GM21723 (cell line): Measurements from ENCODE around the gene TMTC2.

Experiments
- ATAC-seq: cut with Tn5 transposase; IDR thresholded peaks from one replicate; pipeline ENCODE4 v1.9.1; 2021; ENCODE audit warnings: mild to moderate bottlenecking, moderate library complexity; ENCODE audit not compliant: unreplicated experiment

Gene TMTC2

DNA sequence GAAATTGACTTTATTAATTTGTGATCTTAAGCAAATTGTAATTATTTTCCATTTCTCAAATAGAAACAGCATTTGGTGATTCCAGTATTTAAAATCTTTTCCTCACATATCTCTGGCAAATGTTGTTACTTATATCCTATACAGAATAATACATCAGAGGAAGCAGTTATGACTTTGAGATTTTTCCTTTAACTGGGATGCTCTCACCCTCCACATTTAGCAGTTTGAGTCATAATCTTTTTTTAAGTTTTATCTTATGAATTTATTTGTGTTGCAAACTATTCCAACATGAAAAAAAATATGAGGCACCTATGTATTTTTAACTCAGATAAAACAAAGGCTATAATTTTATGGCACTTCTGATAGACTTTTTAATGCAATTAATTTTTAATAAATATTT is 311.8 kb downstream of the TMTC2 start:
- no peak for ATAC-seq

DNA sequence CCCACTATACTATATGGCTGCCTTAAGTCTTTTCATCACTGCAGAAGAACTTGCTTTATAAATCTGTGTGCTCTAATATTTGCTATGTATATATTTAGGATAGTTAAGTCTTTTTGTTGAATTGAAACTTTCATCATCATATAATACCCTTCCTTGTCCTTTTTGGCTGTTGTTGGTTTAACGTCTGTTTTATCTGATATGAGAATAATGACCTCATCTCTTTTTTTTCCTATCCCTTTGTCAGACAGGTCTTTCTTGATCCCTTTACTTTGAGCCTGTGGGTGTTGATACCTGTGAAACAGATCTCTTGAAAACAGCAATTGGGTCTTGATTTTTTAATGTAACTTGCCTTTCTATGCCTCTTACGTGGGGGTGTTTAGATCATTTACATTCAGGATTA is 316.3 kb downstream of the TMTC2 start:
- ATAC-seq: no peak

DNA sequence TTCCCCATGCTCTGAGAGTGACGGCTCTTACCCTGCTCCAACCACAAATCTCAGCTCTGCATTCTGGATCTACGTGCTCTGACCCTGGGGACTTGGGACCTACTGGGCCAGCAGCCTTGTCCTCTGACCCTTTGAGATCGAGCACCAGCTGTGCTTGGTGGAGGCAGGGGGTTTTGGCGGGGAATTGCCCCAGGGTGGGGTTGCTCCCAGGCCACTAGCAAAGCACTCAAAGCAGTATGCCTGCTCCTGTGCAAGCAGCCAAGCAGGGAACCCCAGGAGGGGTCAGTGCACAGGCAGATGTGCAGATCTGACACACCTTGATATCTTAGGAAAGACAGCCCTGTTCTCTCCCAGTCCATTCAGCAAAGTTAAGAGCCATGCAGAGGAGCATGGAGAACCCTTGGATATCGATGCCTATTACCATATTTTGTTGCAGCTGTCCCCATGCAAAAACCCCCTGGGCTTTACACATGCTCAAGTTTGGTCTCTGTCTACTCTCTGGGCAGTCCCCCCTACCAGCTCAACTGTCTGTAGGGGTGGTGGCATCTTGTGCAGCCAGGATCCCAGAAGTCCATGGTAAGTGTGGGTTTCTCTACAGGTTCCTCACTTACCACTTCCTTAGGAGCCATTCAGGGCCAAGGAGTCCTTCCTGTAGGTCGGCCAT is 319.0 kb downstream of the TMTC2 start:
- ATAC-seq: no peak

GRCh38 chr12:83008703-83009102 is 322.0 kb downstream of the TMTC2 start:
- no peak for ATAC-seq

- no peak for ATAC-seq
Observed at GRCh38 chr12:83010169-83010804, 323.6 kb downstream of the TMTC2 start.

- ATAC-seq: no peak
Observed at GRCh38 chr12:83015390-83016217, 328.9 kb downstream of the TMTC2 start.

- no peak for ATAC-seq
Observed at GRCh38 chr12:83016218-83016835, 329.6 kb downstream of the TMTC2 start.

DNA sequence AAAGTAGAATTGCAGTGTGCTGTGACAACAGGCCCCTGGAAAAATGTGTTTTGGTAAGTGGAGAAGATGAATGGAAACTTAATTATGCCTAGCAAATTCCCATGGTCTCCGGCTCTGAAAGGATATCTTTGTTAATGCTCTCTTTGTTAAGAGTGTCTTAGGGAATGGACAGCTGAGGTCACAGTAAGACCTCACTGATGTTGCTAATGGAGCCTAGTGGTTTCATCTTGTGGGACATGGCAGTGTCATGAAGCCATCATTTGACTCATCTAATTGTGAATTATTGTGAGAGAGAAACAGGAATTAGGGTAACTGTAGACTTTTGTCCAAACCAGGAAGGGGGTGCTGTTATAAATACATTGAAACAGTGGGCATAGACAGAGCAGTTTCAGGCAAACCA is 330.3 kb downstream of the TMTC2 start:
- ATAC-seq: no peak

DNA sequence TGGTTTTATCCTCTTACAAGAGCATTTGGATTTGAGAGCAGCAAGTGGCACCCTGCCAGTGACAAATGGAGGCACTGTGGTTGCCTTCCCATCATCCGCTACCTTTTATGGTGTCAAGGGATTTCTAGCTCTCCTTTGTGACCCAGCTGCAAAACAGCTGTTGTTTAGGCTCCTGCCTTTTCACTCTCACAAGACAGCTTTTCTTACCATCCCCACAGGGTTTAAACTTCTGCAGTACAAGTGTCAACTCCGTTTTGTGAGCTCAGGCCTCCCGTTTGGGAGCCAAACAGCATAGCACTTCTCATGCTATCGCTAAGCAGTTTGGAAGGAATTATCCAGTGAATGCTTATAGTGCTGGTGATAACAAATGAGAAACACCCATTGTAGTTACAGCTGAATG is 331.4 kb downstream of the TMTC2 start:
- no peak for ATAC-seq

- no peak for ATAC-seq
Observed at GRCh38 chr12:83027021-83027723, 340.5 kb downstream of the TMTC2 start.

DNA sequence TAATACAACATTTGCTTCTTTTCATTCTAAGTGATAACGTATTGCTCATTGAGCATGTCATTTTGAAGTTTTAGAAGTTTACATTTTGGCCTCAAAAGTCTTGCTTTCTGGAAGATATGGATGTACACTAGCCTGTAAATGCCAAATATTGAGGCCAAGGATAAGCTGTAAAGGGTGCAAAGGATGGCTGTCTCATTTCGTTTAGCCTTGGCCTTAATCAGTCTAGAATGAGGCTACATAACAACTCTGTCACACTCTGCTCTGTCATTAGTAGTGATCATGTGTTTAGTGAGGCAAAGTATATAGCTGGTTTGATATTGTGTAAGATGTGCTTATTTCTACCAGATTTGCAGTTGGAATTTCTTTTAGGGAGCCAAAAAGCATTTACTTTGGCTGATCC is 344.5 kb downstream of the TMTC2 start:
- ATAC-seq: no peak

GRCh38 chr12:83036847-83037246 is 350.1 kb downstream of the TMTC2 start:
- ATAC-seq: no peak

DNA sequence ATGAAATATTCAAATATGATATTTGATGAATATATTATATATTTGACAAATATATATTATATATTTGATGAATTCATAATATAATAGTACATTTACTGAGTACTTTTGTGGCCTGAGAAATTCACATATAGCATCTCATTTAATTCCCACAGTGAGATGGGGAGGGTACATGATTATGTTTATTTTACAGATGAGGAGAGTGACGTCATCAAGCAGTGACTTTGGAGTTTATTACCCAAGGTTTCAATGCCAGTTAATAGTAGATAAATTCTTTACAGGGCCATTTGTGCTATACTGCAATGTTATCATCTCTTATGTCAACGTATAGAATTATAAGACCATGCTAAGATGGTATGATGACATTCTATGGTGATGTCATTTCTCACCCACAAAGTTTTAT is 352.7 kb downstream of the TMTC2 start:
- ATAC-seq: no peak

DNA sequence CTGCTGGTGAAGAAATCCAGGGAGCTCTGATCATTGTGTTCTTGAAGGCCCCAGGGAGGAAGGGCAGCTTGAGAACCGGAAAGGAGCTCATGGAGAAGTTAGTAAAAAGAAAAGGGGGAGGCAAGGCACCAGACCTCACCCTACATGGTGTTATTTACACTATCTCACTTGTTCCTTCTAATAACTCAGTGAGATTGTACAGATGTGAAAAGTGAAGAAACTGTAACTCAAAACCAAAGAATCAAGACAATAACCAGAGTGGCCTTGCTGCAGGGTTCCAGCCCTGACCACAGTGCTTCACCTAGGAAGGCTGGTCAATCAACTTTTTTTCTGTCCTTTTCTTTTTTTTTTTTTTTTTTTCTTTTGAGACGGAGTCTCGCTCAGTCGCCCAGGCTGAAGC is 353.6 kb downstream of the TMTC2 start:
- no peak for ATAC-seq

DNA sequence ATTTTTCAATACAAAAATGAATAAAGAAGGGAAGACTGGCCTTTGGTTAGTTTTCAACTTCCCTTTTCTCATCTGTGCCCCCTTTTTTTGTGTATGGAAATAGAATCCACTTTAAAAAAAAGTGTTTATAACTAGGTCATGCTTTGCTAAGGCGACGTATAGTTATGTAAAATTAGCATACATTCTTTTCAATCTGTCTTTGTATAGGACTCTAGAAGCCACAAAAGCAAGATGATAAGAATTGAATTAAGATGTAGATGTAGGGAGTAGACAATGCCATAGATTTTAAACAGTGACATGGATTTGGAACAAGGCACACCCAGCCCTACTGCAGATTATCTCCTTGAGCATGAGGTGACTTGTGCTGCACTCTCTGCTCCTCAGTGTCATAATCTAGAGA is 354.3 kb downstream of the TMTC2 start:
- ATAC-seq: no peak

DNA sequence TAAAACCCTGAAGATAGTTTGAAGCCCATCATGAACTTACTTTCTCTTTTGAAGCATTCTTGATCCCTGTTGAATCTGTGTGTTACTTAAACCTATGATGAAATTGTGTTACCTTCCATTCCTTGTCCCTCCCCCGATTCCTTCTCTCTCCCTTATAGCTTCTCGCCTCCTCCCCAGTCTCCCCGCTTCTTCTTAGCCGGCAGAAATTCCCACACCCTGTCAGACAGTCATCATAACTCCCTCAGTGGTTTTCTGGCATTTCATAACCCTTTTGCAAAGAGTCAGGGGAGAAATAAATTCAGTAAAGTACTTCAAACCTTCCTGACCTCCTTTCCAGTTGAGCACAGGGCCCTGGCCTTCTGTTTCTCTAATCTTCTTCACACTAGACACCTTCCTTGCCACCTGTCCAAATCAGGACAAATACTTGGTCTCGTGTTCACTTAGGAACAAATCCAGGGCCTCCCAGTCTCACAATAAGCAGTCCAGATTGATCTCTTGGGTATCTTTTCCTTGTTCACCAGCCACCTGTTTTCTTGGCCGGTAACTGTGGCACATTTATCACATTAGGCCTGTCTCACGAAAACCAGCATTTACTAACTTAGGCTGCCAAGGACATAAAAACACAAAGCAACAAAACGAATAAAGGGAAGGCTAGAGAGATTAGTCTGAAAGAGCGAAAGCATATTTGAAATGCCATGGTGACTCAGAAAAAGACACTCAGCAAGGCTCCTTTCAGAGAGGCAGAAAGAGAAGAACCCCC is 355.9 kb downstream of the TMTC2 start:
- ATAC-seq: no peak

DNA sequence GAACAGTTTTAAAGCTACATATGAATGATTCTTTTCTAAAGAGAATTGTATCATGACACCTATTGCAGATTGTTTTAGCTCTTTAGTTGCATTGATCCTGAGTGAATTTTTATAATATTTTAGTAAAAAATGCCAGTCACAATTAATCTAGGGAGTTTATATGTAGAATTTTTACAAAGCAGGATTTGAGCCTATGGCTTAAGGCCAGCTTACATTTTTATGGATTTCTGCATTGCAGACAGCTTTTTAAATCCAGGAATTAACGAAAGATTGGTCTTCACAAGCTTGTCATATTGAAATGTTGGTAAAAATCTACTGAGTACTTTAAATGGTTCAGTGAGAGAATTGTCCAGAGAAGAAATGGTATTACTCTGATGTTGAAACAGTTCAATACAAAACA is 358.0 kb downstream of the TMTC2 start:
- no peak for ATAC-seq

DNA sequence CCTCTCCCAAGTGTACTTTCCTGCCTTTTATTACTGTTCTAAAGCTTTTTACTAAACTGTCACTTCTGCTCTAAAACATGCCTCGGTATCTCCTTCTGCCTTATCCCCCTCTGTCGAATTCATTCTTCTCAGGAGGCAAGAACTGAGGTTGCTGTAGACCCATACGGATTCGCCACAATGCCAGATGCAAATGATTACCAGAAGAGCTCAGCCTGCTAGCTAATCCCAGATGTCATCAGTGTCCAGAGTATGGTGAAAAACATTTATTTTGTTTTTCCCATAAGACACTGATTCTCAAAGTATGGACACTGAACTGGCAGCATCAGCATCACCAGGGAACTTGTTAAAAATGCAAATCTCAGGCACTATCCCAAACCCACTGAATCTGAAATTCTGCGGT is 359.3 kb downstream of the TMTC2 start:
- ATAC-seq: no peak

GRCh38 chr12:83049306-83049705 is 362.6 kb downstream of the TMTC2 start:
- ATAC-seq: no peak

- ATAC-seq: no peak
Observed at GRCh38 chr12:83052890-83053541, 366.3 kb downstream of the TMTC2 start.
